Activated CD4-positive, alpha-beta T cell treated with anti-CD3 and anti-CD28 coated beads for 36 hours (primary cell): ENCODE measurements around the gene NKX6-1. TPM values are rescaled to one million over a fixed set of nuclear protein-coding genes. Genes with fewer than 3 reads are reported as not detected.

Experiments
- ATAC-seq: fragments of 200-7000 bp; cut with Tn5 transposase; one replicate; pipeline ENCODE4 v1.10.0; 2021; ENCODE audit warnings: mild to moderate bottlenecking, moderate library complexity
- CTCF ChIA-PET: fragments of 350-600 bp; sonication (Branson Sonifier 250); formaldehyde crosslinking; loops from one replicate; lab custom pipeline; 2021; ENCODE audit warnings: antibody characterized with exemption; lab: Charles Lee
- POLR2A ChIA-PET: fragments of 350-600 bp; sonication (Branson Sonifier 250); formaldehyde crosslinking; loops from one replicate; lab custom pipeline; 2021; ENCODE audit warnings: antibody characterized with exemption, inconsistent platforms; lab: Charles Lee
- DNase-seq: peaks from one replicate; pipeline ENCODE4 v3.0.0-alpha.2; 2020
- H3K27ac Mint-ChIP-seq: one replicate; pipeline ENCODE4 v1.8.0; 2021; ENCODE audit warnings: mixed read lengths
- H3K27me3 Mint-ChIP-seq: one replicate; pipeline ENCODE4 v1.8.0; 2021; ENCODE audit warnings: mixed read lengths
- H3K36me3 Mint-ChIP-seq: one replicate; pipeline ENCODE4 v1.8.0; 2021; ENCODE audit warnings: low read depth, mixed read lengths
- H3K4me1 Mint-ChIP-seq: one replicate; pipeline ENCODE4 v1.8.0; 2021; ENCODE audit warnings: mixed read lengths
- H3K4me3 Mint-ChIP-seq: one replicate; pipeline ENCODE4 v1.8.0; 2021; ENCODE audit warnings: mild to moderate bottlenecking, moderate library complexity, mixed read lengths
- H3K9me3 Mint-ChIP-seq: one replicate; pipeline ENCODE4 v1.8.0; 2021; ENCODE audit warnings: low read depth, mixed read lengths
- intact Hi-C, 2 experiments: fragments of 100-400 bp; cut with DNase I in 1 of 2; cut with micrococcal nuclease in 1 of 2; formaldehyde crosslinking; loops; one replicate each; pipeline versions ENCODE4 v1.14.2 to v1.15.1; 2022 to 2024; cut with DNase I, micrococcal nuclease
- total RNA-seq, 2 experiments: library from RNA; stranded (reverse); gene quantifications; one replicate each; pipeline ENCODE4 v1.2.3, GENCODE V29; 2021

NKX6-1 gene
- total RNA-seq, 2 experiments from 2014 or later = not detected

DNA sequence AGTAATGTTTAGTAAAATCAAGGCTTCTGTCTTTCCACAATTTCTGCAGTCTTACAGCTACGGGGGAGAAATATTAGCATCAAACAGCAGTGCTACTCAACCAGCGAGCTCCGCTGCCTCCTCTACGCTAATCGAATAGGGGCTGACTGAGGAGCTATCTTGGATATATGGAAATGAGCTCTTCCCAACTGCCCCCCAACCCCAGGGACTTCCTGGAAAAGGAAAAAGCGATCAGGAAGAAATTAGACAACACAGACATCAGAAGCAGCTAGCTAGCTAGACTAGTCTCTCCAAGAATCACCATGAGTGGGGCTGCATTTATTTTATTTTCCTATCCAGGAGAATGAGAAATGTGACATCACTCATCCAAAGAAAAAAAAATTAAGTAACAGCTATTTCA lies 7.6 kb downstream of the NKX6-1 start:
- intact Hi-C loops = no loop called here
- POLR2A ChIA-PET = no interaction called here
- H3K9me3 Mint-ChIP-seq = peaks cover 2% of the 10 kb centered on the region
- H3K27ac Mint-ChIP-seq = no peak overlapping the region
- peaks cover 4% of the 10 kb centered on the region for H3K4me1 Mint-ChIP-seq
- DNase-seq (no peak), ATAC-seq (no peak)
- H3K27me3 Mint-ChIP-seq = peaks cover 74% of the 10 kb centered on the region
- CTCF ChIA-PET = interaction anchor here (0.7 to 1.5 kb wide), 5 partner anchors 8 to 846 kb away, joined by 3 to 5 read pairs (median 3); no protein-coding TSS in a partner anchor
- H3K36me3 Mint-ChIP-seq = peaks cover 3% of the 10 kb centered on the region
- no peak overlapping the region for H3K4me3 Mint-ChIP-seq

DNA sequence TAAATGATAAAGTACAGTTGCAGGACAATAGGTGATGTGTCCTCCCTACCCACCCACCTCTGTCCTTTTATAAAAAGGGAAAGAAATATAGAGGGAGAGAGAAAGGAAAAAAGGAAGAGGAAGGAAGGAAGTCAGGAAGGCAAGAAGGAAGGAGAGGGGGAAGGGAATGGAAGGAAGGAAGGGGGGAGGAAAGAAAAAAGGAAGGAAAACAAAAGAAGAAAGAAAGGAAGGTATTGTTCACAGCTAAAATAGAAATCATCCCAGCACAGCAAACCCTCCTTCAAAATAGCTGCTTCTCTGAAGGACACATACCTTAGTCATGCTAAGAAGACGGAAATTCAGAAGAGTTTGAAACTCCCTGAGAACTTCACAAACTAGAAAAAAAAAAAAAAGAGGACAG lies 8.4 kb downstream of the NKX6-1 start:
- H3K9me3 Mint-ChIP-seq = peaks cover 1% of the 10 kb centered on the region
- DNase-seq (no peak), ATAC-seq (no peak)
- peaks cover 2% of the 10 kb centered on the region for H3K36me3 Mint-ChIP-seq
- peaks cover 72% of the 10 kb centered on the region for H3K27me3 Mint-ChIP-seq
- ChIA-PET CTCF (interaction anchor here (0.9 kb wide), 1 partner anchor 10 kb away, joined by 5 read pairs; no protein-coding TSS in a partner anchor), POLR2A (no interaction called here)
- peaks cover 4% of the 10 kb centered on the region for H3K4me1 Mint-ChIP-seq
- no peak overlapping the region for H3K4me3 Mint-ChIP-seq
- intact Hi-C loops = no loop called here
- H3K27ac Mint-ChIP-seq = no peak overlapping the region

- intact Hi-C loops = no loop called here
- ATAC-seq = no peak
- no peak overlapping the region for H3K4me3 Mint-ChIP-seq
- peaks cover 13% of the 10 kb centered on the region for H3K4me1 Mint-ChIP-seq
- POLR2A ChIA-PET = no interaction called here
- peaks cover 2% of the 10 kb centered on the region for H3K9me3 Mint-ChIP-seq
- H3K36me3 Mint-ChIP-seq = no peaks in the 10 kb centered on the region
- H3K27ac Mint-ChIP-seq = no peak overlapping the region
- CTCF ChIA-PET = no interaction called here
- H3K27me3 Mint-ChIP-seq = peaks cover 77% of the 10 kb centered on the region
- no peak for DNase-seq
These were observed 14.9 kb downstream of the NKX6-1 start for GRCh38 chr4:84484236-84484635.

- peaks cover 80% of the 10 kb centered on the region for H3K27me3 Mint-ChIP-seq
- POLR2A ChIA-PET = no interaction called here
- DNase-seq (no peak), ATAC-seq (no peak)
- CTCF ChIA-PET = interaction anchor here (1.1 kb wide), 1 partner anchor 8 kb away, joined by 3 read pairs; no protein-coding TSS in a partner anchor
- H3K27ac Mint-ChIP-seq = no peak overlapping the region
- no peak overlapping the region for H3K4me3 Mint-ChIP-seq
- intact Hi-C loops = no loop called here
- H3K9me3 Mint-ChIP-seq = peaks cover 2% of the 10 kb centered on the region
- no peaks in the 10 kb centered on the region for H3K36me3 Mint-ChIP-seq
- peaks cover 13% of the 10 kb centered on the region for H3K4me1 Mint-ChIP-seq
These were observed 15.4 kb downstream of the NKX6-1 start for GRCh38 chr4:84483688-84484087.

DNA sequence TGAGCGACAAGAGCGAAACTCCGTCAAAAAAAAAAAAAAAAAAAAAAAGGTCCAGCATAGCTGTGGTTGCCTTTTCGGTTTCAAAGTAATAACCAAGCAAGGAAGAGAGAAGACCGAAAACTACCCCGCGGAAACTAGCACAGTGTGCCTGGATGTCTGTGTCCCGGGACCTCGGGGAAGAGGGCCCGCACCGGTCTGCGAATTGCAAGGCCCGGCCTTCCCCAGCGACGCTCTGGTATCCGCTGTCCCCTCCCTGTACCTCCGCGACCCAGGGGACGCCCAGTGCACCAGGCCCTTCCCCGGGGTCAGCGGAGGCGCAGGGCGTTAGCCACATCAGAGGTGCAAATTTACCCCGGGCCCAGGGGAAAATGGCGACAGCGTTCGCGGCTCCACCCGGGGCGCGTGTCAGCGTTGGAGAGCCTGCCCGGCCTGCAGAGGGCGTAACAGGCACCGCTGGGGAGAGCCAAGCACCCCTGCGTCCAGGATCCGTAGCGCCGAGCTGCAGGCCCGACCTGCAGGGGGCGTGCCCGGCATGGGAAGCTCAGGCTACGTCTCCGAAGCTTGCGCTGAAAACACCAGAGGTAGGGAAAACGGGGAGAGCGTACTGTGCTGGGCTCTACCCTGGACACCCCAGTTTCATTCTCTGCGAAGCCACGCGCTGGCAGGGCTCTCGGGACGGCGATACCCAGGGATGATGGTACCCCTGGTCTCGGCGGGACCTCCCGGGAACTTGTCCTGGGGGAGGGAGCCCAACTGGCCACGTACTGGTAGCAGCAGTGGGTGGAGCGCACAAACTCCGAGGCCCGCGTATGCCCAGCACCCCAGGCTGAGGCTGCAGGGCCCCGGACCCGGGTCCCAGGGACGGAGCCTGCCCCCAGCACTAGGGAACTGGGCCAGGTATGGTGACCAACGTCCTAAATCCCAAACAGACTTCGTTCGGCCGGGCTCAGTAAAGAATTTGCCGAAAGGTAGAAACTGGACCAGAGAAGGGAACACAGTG lies 16.2 kb downstream of the NKX6-1 start:
- ChIA-PET POLR2A (no interaction called here), CTCF (interaction anchor here (0.7 to 1.1 kb wide), 2 partner anchors 9 to 15 kb away, joined by 3 read pairs; no protein-coding TSS in a partner anchor)
- Mint-ChIP-seq H3K27me3 (peaks cover 85% of the 10 kb centered on the region), H3K36me3 (no peaks in the 10 kb centered on the region), H3K9me3 (peaks cover 2% of the 10 kb centered on the region), H3K27ac (no peak overlapping the region), H3K4me1 (peaks cover 13% of the 10 kb centered on the region), H3K4me3 (no peak overlapping the region)
- ATAC-seq (peak; percentile 42), DNase-seq (peak; percentile 61)
- intact Hi-C loops = loop anchor here in 1 of 2 experiments (1.0 kb wide), 2 partner anchors 12 to 16 kb away; partner anchors contain the start of gene NKX6-1

GRCh38 chr4:84481860-84482245 lies 17.2 kb downstream of the NKX6-1 start:
- POLR2A ChIA-PET = no interaction called here
- Mint-ChIP-seq H3K4me1 (peaks cover 13% of the 10 kb centered on the region), H3K4me3 (no peak overlapping the region), H3K27me3 (peaks cover 79% of the 10 kb centered on the region), H3K27ac (no peak overlapping the region), H3K36me3 (no peaks in the 10 kb centered on the region), H3K9me3 (peaks cover 2% of the 10 kb centered on the region)
- peak; percentile 43 for DNase-seq
- CTCF ChIA-PET = no interaction called here
- ATAC-seq = no peak
- intact Hi-C loops = loop anchor here (1.0 to 2.0 kb wide), 3 partner anchors 13 to 19 kb away; partner anchors contain the start of gene NKX6-1 (in 1 of the 2)

DNA sequence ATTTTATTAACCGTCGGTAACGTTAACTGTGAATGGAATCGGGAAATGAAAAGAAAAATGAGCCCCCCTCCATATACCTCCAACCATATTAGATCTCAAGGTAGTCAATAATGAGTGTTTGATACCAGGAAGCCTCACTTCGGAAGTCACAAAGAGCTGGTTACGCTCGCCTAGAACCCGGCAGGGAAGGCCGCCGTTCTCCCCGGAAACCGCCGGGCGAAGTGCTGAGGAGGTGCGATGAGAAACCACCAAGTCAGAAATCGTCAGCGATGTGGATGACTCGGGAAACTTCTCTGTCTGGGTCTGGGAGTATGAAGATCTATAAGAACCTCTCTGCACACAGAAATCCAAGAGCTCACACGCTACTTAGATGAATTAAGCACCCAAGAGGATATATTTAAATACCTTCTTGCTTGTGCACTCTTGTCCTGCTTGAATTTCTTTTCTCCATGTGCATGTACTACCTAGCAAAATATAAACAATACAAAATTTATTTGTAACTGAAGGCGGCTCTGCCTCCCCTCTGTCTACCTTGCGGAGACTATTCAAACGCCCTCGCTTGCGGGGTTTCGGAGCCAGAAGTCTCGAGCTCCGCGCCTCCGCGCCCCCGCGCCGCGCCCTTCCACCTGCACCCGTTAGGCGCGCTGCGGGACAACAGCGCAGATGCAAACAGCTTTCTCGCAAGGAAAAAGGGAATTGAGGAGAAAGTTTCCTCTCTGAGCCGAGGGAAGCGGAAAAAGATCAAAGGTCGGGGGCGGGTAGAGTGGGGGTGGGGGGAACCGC lies 17.8 kb downstream of the NKX6-1 start:
- DNase-seq (no peak), ATAC-seq (no peak)
- intact Hi-C loops = loop anchor here in 1 of 2 experiments (2.0 kb wide), 1 partner anchor 20 kb away; no protein-coding TSS in a partner anchor
- Mint-ChIP-seq H3K4me3 (no peak overlapping the region), H3K4me1 (peaks cover 13% of the 10 kb centered on the region), H3K36me3 (no peaks in the 10 kb centered on the region), H3K27me3 (peaks cover 76% of the 10 kb centered on the region), H3K27ac (no peak overlapping the region), H3K9me3 (peaks cover 2% of the 10 kb centered on the region)
- ChIA-PET CTCF (interaction anchor here (0.5 to 1.4 kb wide), 3 partner anchors 10 to 1040 kb away, joined by 4 to 6 read pairs (median 5); no protein-coding TSS in a partner anchor), POLR2A (no interaction called here)

DNA sequence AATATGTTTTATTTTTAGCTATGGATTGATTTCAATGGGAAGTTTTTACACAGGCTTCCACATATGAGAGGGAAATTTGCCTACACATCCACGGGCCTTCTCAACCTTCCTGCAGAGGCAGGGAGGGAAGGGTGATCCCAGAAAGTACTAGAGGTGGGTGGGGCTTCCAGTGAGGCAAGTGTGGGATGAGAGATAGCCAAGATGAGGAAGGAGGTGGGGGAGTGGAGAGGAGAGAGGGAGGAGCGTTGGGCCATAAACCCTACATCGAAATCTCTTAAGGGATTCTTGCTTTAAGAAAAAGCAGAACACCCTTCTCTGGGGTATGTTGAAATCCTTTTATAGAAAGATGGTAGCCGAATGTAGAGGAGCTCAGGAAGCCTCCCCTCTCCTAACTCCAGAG lies 19.0 kb downstream of the NKX6-1 start:
- Mint-ChIP-seq H3K4me1 (peaks cover 13% of the 10 kb centered on the region), H3K36me3 (no peaks in the 10 kb centered on the region), H3K27me3 (peaks cover 70% of the 10 kb centered on the region), H3K4me3 (no peak overlapping the region), H3K27ac (no peak overlapping the region), H3K9me3 (peaks cover 2% of the 10 kb centered on the region)
- POLR2A ChIA-PET = no interaction called here
- CTCF ChIA-PET = interaction anchor here (1.3 to 1.4 kb wide), 2 partner anchors 11 to 51 kb away, joined by 4 to 5 read pairs; no protein-coding TSS in a partner anchor
- intact Hi-C loops = loop anchor here in 1 of 2 experiments (2.0 kb wide), 1 partner anchor 21 kb away; no protein-coding TSS in a partner anchor
- DNase-seq (no peak), ATAC-seq (no peak)

DNA sequence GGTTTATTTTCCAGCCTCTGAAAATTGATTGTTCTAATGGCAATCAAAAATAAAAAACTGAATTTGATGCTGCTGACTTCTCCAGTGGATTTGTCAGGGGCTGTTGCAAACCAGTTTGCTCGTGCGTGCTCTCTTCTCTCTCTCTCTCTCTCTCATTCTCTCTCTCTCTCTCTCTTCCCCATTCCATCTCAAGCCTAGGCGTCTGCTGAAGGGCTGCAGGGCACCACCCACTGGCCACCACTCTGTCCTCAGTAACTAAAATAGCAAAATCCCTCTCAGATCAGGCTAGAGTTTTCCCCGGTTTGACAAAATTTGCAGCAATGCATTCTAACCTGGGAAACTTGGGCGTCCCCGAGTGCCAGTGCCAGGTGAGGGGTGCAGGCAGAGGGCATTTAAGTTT lies 19.4 kb downstream of the NKX6-1 start:
- DNase-seq (no peak), ATAC-seq (no peak)
- ChIA-PET CTCF (interaction anchor here (0.5 kb wide), 1 partner anchor 549 kb away, joined by 3 read pairs; no protein-coding TSS in a partner anchor), POLR2A (no interaction called here)
- Mint-ChIP-seq H3K4me1 (peaks cover 13% of the 10 kb centered on the region), H3K4me3 (no peak overlapping the region), H3K27me3 (peaks cover 72% of the 10 kb centered on the region), H3K36me3 (no peaks in the 10 kb centered on the region), H3K27ac (no peak overlapping the region), H3K9me3 (peaks cover 2% of the 10 kb centered on the region)
- intact Hi-C loops = loop anchor here in 1 of 2 experiments (2.0 kb wide), 1 partner anchor 21 kb away; no protein-coding TSS in a partner anchor

DNA sequence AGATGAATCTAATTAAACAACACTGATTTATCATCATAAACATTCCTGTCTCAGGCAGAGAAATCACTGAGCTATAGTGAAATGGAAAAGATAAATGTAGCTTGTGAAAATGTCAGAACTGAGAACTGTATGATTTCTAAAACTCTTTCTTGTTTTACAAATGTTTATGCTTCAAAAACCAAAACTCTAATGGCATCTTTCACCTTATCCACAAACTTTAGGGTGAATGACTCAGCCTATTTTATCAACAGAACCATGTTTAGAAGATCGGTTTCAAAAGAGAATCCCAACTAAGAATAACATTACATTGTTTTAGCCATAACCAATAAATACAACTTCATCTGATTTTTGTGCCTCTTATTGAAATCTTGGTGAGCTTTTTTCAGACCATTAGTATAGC lies 21.4 kb downstream of the NKX6-1 start:
- peaks cover 2% of the 10 kb centered on the region for H3K9me3 Mint-ChIP-seq
- H3K4me1 Mint-ChIP-seq = peaks cover 13% of the 10 kb centered on the region
- DNase-seq (no peak), ATAC-seq (no peak)
- H3K36me3 Mint-ChIP-seq = no peaks in the 10 kb centered on the region
- H3K27me3 Mint-ChIP-seq = peaks cover 68% of the 10 kb centered on the region
- CTCF ChIA-PET = interaction anchor here (0.6 to 1.6 kb wide), 2 partner anchors 12 to 40 kb away, joined by 3 read pairs; no protein-coding TSS in a partner anchor
- POLR2A ChIA-PET = no interaction called here
- H3K4me3 Mint-ChIP-seq = no peak overlapping the region
- intact Hi-C loops = no loop called here
- H3K27ac Mint-ChIP-seq = no peak overlapping the region

DNA sequence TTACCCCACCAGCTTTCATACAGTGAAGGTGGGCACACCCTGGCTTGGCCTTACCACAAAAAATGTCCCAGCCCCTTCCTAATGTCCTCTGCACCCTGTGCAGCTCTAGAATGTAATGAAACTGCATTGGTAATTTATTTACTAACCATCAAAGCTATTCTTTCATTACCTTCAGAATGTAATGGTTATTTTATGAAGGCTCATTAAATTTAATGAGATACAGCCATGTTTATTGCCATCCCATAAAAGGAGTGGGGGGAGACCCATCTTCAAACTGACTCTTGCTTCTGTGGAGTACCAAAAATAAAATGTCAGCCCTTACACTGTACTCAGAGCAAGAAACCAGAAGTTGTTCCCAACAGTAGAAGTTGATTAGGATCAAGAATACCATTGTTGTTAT lies 25.0 kb downstream of the NKX6-1 start:
- DNase-seq (no peak), ATAC-seq (no peak)
- intact Hi-C loops = no loop called here
- Mint-ChIP-seq H3K4me1 (no peaks in the 10 kb centered on the region), H3K9me3 (no peaks in the 10 kb centered on the region), H3K27me3 (peaks cover 33% of the 10 kb centered on the region), H3K4me3 (no peak overlapping the region), H3K27ac (no peak overlapping the region), H3K36me3 (no peaks in the 10 kb centered on the region)
- ChIA-PET POLR2A (no interaction called here), CTCF (no interaction called here)
